Measurements from ENCODE around the gene CARMIL3. TPM values are rescaled to one million over a fixed set of nuclear protein-coding genes. Genes with fewer than 3 reads are reported as not detected.

The CARMIL3 gene
- total RNA-seq, 1 donor from 2014 or later = not detected

GRCh38 chr14:24085215-24085614 is 33.4 kb downstream of the CARMIL3 start:
- no peak overlapping the region for H3K4me3 ChIP-seq (ENCODE audit: low read depth, low read length)
- DNase-seq (ENCODE audit: low read depth) = no peak
- no peak for TF ChIP-seq CTCF (conservative IDR thresholded peaks at IDR 0.05; ENCODE audit: low read depth, low read length)

GRCh38 chr14:24086193-24086955 is 34.6 kb downstream of the CARMIL3 start:
- TF ChIP-seq CTCF (conservative IDR thresholded peaks at IDR 0.05; ENCODE audit: low read depth, low read length) = no peak
- H3K4me3 ChIP-seq (ENCODE audit: low read depth, low read length) = no peak overlapping the region
- no peak for DNase-seq (ENCODE audit: low read depth)

DNA sequence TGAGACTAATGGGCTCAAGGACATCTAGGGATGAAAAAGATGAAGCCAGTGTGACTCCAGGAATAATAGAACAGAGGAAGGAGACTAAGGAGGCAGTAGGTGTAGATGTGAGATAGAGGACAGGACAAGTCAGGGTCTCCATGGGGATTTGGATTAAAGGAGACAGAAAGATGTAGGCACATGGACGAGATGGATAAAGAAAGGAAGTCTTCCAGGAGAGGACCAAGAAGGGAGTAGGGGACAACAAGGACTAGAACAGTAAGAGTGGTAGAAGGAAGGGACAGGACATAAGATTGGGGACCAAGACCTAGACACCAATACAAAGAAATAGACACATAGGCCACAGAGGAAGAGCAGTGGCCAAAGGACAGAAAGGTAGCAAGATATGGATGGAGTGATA is 35.2 kb downstream of the CARMIL3 start:
- H3K4me3 ChIP-seq (ENCODE audit: low read depth, low read length) = no peak overlapping the region
- no peak for DNase-seq (ENCODE audit: low read depth)
- TF ChIP-seq CTCF (conservative IDR thresholded peaks at IDR 0.05; ENCODE audit: low read depth, low read length) = no peak

- DNase-seq (ENCODE audit: low read depth) = no peak
- H3K4me3 ChIP-seq (ENCODE audit: low read depth, low read length) = no peak overlapping the region
- no peak for TF ChIP-seq CTCF (conservative IDR thresholded peaks at IDR 0.05; ENCODE audit: low read depth, low read length)
Observed at GRCh38 chr14:24088095-24088494, 36.3 kb downstream of the CARMIL3 start.

- DNase-seq (ENCODE audit: low read depth) = no peak
- TF ChIP-seq CTCF (conservative IDR thresholded peaks at IDR 0.05; ENCODE audit: low read depth, low read length) = no peak
- no peak overlapping the region for H3K4me3 ChIP-seq (ENCODE audit: low read depth, low read length)
Observed at GRCh38 chr14:24089890-24090289, 38.1 kb downstream of the CARMIL3 start.

DNA sequence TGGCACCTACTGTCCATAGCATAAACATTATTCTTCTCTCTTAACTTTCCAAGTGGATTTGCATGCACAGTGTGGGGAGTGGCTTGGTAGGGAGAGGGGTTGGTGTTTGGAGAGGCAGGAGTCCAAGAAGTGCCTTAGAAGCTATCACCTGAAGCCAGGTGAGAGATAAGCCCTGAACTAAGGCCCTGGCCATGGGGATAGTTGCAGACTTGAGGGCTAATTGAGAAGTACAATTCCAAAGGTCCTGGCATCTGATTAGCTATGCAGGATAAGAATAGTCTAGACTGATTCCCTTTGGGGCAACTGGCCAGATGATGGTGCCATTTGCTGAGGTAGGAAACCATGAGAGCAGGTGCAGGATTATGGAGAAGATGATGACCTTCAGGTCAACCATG is 40.3 kb downstream of the CARMIL3 start:
- no peak overlapping the region for H3K4me3 ChIP-seq (ENCODE audit: low read depth, low read length)
- DNase-seq (ENCODE audit: low read depth) = no peak
- no peak for TF ChIP-seq CTCF (conservative IDR thresholded peaks at IDR 0.05; ENCODE audit: low read depth, low read length)
